ENCODE measurements around the gene YARS1.

GRCh38 chr1:32863881-32864245 lies 46.7 kb upstream of the YARS1 start:
- TF ChIP-seq CTCF (IDR thresholded peaks at IDR 0.05) (no peak), POLR2AphosphoS5 (IDR thresholded peaks at IDR 0.05) (no peak), EP300 (IDR thresholded peaks at IDR 0.05) (no peak)
